ENCODE measurements around the gene ADGRV1. TPM values are rescaled to one million over a fixed set of nuclear protein-coding genes. Genes with fewer than 3 reads are reported as not detected.
A peak's percentile ranks its signal among the peaks of the same experiment; 100 is the strongest.
"Not testable (repeated sequence)": the region's sequence is repeated elsewhere in the genome, so short reads cannot be mapped to it uniquely, and the experiment has no call there.

ADGRV1 gene
- polyA plus RNA-seq, 10 donors = 0.19 to 8.6 (median 0.98) TPM

DNA sequence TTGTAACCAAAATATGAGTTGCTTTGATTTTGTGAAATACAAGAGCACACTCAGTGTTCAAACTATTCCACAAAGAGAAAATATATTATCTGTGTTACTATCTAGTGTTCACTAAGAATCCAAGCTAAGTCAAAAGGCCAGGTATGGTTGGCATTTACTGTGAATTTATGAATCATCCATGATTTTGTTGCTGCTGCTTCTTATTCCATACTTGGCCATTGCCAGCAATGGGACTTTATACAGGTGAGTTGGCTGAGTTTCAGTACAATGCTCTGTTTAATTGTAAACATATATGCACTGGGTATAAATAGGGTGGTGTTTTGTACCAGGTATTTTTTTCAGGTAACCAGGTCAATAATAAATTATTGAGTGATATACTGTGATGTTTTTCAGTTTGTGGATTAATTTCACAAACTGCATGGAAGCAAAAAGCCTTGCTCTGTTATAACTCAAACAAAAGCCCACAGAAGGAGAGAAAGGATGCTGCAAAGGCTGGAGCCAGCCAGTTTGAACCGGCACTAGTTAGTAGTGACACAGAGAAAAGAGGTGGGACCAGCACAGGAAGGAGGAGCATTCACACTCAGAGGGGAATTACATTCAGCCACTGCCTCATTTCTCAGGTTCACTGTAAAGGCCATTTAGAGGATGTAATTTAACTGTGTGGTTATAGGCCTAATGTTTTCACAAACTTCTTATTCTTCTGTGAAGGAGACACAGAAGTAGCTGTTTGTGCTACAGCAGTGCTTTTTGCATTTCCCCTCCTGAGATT is 381.8 kb downstream of the ADGRV1 start:
- peak; percentile 28 to 73 (median 38) for DNase-seq

DNA sequence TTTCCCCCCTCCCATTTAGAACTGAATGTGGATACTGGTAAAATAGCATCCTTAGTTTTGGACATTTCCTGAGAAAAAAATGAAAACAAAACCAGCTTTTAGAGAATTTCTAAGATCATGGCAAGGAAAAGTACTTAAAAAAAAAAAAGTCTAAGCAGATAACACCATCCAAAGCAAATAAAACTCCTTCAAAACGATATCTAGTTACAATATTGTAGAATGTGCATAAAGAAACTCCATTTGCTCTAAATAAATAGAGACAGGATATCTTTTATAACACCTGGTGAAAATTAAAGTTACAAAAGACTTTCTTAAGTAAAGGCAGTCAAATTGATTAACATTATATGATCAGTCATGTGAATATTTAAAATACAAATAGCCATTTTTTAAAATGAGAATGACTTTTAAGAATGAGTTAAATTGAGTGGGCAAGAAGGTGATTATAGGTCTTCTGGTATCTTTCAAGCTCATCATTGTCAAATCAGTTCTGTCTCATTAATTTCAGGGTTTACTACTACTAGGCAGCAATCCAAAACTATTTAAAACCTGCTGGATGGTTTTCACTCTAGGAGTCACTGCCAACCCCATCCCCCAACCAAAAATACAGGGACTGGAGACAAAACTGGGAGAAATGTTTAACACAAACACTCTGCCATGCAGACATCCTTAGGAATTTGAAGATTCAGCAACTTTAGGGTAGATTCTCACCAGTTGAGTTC is 382.6 kb downstream of the ADGRV1 start:
- no peak for DNase-seq

DNA sequence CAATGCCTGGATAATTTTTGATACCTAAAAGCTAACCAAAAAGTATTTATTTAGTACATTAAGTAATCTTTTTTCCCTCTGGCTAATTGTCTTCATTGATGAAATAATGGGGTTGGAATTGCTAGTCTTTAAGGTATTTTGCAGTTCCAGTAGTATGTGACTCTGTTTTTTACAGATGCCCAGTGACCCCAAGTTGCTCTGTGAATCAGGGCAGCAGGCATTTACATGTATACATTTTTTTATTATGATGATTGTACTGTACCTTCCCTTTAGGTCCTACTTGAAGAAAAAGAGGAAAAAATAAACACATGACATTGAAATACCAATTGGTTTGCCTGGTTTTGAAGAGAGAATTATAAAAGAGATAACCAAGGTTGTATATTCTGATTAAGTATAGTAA is 385.5 kb downstream of the ADGRV1 start:
- no peak for DNase-seq

DNA sequence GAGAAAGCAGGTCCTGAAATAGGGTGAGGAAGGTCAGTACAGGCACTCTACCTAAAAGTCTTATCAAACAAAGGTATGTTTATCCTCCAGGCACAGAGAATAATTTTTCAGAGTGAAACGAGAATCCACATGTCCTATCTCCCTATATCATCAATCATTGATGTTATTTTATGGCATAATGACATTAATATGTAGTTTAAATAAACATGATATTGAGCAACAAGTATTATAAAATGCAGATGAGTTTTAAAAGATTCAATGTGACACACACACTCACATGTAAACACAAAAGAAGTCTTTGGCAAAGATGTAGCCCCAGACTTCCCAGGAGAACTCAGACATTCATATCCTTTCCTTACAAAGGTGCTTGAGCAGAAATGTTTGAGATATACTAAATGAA is 389.1 kb downstream of the ADGRV1 start:
- DNase-seq = no peak

DNA sequence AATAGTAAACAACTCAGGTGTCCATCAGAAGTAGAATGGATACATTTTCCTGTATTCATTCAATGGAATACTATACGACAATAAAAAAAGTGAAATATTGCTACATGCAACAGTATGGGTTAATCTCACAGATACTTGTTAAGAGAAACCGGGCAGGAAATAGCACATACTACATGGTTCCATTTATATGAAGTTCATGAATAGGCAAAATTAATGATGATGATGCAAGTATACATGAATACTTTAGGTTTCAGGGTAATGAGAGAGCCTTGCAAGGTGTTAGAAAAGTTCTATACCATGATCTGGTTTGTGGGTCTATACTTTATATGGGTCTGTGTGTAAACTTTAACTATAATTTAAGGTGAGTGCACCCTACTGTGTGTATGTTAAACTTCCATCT is 390.4 kb downstream of the ADGRV1 start:
- no peak for DNase-seq

DNA sequence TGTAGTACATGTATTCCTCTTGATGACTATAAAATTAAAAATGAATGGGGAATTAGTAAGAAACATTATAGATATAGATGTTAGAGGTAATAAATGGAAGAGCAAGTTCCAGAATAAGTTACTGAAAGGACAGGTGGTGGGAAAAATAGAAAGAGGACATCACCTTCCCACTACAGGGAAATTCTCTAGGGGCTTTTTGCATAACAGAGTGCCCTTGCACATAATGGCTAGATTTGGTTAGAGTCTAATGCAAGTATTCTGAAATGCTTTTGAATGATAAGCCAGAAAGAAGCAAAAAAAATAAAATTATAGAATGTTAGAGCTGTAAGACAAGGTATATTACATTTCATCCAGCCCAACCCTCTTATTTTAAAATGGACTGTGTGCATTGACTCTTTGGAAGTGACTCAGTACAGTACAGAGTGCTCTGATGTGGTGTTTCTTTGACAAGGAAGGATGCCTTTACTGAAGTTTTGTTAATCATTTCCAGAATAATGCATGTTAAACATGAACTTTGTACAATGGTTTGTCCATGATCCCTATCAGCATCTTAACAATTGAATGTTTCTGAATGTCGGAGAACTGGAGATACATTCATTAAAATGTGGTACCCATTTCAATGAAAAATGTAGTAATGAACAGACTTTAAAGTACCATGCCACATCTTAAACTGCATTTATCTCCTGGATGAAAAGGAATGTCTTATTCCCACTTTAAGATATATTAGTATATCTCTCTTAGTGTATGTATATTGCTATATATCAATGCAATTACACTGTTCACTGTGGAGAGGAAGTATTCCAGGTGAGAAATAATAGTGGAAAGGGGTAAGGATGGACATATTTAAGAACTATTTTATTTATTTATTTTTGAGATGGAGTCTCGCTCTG is 391.1 kb downstream of the ADGRV1 start:
- DNase-seq = no peak

DNA sequence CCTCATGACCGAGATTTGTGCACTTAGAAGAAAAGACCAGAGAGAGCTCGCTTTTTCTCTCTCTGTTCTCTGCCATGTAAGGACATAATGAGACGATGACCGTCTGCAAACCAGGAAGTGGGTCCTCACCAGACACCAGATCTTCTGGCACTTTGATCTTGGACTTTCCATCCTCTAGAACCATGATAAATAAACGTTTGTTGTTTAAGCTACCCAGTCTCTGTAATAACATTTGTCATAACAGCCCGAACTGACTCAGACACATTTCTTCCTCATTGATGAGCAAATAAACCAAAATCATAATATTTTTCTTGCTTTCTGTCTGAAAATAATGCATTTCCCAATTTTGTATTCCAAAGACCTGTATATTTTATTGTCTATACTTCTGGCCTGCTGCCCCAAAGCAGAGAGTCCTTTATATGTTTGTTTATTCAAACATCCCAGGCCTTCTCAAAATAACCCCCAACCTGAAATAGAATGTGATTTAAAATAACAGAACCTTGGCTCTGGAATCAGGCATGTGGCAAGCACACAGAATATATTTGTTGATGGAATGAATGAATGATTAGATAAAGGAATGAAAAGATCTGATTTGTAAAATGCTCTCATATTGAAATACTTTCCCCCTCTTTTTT is 396.5 kb downstream of the ADGRV1 start:
- no peak for DNase-seq

DNA sequence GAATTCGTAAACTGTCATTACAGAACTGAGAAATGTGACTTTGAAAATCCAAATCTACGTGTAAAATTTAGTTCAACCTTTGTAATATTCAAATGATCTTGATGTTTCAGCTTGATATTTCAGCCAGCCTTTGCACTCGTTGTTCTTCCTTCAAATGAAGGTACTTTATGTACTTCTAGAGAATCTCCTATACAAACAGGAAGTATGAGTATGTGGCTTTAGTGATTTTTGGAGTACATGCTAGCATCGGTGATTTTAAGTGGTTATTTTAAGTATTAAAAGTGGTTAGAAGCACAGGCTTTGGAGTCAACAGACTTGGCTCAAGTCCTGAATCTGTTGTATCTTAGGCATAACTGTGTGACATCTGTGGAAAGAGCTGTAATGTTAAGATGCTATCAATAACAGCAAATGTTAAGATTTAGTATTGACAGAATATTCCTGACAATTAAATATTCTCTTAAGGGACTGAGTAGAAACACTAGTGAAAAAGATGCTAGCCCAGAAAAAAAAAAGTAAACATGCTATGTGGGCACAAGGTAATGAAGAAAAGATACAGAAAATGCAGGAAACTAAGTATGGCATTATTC is 398.0 kb downstream of the ADGRV1 start:
- no peak for DNase-seq

DNA sequence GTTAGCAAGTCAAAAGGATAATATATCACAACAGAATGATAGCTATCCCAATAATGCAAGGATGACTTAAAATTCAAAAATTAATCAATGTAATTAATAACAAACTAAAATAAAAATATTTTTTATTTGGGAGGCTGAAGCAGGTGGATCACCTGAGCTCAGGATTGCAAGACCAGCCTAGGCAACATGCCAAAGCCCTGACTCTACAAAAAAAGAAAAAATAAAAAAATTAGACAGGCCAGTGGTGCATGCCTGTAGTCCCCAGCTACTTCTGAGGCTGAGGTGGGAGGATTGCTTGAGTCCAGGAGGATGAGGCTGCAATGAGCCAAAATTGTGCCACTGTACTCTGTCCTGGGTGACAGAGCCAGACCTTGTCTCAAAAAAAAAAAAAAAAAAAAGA is 399.3 kb downstream of the ADGRV1 start:
- no peak for DNase-seq

DNA sequence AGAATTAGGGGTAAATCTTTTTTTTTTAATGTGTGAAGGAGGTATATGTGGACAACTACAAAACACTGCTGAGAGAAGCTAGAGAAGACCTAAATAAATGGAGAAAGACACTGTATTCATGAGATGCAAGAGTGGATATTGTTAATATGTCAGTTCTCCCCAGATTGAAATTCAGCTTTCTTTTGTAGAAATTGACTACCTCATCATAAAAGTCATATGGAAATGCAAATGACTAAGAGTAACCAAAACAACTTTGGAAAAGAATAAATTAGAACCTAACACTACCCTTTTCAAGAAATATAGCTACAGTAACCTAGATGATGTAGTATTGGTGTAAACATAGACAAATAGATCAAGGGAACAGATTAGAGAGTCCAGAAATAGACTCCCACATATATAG is 400.7 kb downstream of the ADGRV1 start:
- no peak for DNase-seq

DNA sequence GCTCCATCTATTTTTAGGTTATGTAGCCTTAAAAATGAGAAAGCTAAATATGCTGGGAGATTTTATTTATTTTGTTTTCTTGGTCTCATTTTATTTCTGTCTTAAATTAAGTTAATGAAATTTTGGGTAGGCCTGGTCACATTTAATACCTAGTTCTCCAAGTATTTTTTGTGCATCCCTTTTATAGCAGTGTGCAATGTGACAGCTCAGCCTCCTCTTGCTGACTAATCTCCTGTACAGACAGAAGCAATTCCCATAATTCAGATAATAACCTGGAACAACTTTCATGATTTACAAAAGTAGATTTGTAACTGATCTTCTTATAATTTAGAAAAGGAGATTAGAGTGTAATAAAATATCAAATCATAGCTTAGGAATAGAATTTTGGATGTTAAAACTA is 403.9 kb downstream of the ADGRV1 start:
- no peak for DNase-seq

DNA sequence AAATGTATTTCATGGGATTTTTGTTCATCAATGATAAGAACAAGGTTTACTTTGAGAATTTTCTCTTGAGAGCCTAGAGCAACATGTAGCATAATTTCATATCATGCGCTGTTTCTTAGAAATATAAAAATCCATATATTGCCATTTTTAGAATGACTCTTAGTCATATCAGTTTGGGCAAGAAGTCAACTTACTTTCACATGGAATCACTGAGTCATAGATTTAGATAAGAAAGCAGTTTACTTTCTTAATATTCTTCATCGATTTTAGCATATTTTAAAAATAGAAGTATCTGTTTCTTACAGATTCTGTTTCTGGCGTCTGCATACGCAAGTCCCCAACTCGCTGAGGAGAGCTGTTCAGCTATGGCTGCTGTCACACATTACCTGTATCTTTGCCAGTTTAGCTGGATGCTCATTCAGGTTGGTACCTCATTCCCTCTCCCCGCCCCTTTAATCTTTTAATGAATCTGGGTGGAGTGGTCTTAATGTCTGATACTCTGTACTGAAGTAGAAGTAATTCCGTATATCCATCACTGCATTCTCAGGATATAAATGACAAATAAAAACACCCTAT is 406.6 kb downstream of the ADGRV1 start:
- no peak for DNase-seq

DNA sequence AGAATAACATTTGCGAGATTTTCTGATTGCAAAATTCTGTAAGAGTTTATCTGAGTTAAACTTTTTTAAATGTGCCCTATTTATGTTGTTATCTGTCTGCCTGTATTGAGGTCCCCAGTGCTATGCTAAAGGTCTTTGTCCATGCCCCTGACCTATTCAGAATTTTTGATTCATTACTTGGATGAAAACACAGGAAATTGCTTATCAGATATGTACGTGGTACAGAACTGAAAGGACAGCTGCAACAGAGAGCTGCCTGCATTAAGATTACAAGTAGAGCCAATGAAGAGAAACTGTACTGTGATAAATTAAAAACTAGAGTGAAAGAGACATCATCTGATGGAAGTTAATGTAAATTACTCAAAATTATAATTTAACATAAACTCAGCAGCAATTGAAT is 408.8 kb downstream of the ADGRV1 start:
- DNase-seq = no peak

DNA sequence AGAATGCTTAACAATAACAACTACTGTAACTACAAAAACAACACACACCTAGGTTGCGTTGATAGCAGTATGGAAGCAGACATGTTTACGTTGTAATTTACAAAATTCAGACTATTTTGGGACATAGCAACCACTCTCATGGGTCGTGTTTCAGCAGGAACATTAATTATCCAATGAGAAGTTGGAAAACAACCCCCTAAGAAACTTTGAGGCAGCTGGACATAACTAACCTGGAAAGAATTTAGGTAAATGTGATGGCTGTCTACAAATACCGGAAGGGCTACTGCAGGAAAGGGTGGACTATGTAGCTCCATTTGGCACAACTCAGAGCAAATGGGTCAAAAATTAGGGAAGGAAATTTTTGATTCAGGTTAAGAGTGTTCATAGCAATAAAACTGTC is 409.3 kb downstream of the ADGRV1 start:
- DNase-seq = no peak

DNA sequence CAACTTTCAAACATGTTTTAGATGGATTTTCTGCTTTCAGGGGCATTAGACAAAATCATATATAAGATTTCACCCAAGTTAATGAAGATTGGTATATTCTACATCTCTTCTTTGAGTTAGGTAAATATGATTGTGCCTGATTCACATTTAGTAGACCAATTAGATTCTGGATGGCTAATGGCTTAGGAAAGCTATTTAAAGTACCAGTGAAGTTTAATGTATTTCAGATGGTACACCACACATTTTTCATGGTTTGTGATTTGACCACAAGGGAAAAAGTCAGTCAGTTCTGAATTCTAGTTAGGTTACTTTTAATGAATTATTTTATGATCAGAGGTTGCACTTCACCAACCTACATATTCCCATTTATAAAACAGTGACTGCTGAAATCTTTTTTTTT is 409.7 kb downstream of the ADGRV1 start:
- no peak for DNase-seq

DNA sequence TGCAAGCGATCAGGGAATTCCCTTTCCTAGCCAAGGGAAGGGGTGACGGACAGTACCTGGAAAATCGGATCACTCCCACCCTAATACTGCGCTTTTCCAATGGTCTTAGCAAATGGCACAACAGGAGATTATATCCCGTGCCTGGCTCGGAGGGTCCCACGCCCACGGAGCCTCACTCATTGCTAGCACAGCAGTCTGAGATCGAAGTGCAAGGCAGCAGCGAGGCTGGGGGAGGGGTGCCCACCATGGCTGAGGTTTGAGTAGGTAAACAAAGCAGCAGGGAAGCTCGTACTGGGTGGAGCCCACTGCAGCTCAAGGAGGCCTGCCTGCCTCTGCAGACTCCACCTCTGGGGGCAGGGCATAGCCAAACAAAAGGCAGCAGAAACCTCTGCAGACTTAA is 411.3 kb downstream of the ADGRV1 start:
- DNase-seq = not testable (repeated sequence)

DNA sequence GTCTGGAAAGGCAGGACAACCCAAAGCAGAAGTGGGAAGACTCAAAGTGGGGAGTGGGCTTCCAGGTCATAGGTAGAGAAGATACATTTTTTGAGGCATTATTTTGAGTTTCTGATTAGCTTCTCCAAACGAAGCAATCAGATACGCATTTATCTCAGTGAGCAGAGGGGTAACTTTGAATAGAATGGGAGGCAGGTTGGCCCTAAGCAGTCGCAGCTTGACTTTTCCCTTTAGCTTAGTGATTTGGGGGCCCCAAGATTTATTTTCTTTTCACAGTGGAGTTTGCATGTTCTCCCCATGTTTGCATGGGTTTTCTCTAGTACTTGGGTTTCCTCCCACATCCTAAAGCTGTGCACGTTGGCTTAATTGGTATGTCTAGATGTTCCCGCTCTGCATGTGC is 422.6 kb downstream of the ADGRV1 start:
- no peak for DNase-seq

DNA sequence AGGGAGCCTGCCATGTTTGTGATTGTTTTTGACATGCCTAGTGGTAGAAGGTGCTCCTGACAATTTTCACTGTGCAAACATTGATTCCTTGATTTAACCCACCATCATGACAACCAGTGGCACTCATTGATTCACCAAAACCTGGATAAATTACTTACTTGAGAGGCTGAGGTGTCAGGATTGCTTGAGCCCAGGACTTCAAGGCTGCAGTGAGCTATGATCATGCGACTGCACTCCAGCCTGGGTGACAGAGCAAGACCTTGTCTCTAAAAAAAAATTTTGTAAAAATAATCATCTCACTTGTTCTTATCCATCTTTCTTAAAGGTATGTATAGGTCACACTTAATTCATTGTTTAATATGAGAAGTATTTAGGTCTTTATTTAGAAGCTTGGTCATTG is 423.2 kb downstream of the ADGRV1 start:
- no peak for DNase-seq

DNA sequence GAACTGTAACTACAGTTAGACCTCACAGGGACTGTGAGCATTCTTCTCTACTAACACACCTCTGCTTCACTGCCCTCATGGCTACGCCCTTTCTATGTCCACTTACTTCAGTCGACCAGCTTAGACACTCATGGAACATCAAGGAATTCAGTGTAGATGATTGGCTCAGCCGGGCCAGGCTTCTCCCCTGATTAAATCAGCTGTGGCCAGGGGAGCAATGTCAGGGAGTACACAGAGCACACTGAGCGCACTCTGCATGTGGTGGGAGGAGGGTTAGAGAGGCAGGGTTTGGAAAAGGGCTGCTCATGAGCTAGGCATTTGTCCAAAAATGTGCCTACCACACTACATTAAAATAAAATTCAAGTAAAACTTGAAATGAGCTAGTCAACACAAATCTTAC is 424.0 kb downstream of the ADGRV1 start:
- peak in 1 of 3 donors; percentile 17 for DNase-seq

DNA sequence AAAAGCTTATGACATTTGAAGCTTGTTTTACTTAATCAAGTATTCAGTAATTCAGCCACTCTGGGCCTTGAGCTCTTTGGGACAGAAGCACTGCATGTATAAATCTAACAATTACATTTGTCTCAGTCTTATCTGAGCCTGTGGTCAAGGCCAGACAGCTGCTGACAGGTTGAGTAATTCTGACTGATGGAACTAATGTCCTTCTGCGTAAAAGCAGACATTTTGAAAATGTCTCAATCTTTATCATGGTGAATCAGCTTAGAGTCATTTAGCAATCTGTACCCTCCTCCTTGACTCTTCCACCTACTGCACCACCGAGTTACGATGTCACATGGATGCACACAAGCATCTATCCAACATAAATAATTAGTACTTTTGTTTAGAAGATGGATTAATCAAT is 424.6 kb downstream of the ADGRV1 start:
- DNase-seq = peak in 2 of 3 donors; percentile 31 to 77

DNA sequence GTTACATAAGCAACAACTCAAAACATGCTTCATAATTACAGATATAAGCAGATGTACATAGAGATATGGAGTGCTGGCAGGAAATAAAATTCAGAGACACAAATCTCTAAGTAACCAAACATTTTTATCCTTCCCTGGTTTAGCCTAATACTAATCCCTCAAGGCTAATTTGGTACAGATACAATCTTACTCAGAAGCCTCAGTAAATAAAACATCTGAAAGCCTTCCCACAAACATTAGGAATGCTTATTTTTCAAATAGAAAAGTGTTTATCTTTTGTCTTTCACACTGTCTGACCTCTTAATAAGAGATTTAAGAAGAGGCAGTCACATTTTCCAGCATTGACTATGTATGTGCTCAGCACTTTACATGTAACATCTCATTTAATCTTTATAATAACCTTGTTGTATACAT is 425.1 kb downstream of the ADGRV1 start:
- DNase-seq = peak in 1 of 3 donors; percentile 15
